Measurements from ENCODE around the gene CACNA1G. TPM values are rescaled to one million over a fixed set of nuclear protein-coding genes. Genes with fewer than 3 reads are reported as not detected.

Gene CACNA1G
- total RNA-seq, 1 experiment from 2014 or later, result not detected

- TF ChIP-seq, protein P1, sequence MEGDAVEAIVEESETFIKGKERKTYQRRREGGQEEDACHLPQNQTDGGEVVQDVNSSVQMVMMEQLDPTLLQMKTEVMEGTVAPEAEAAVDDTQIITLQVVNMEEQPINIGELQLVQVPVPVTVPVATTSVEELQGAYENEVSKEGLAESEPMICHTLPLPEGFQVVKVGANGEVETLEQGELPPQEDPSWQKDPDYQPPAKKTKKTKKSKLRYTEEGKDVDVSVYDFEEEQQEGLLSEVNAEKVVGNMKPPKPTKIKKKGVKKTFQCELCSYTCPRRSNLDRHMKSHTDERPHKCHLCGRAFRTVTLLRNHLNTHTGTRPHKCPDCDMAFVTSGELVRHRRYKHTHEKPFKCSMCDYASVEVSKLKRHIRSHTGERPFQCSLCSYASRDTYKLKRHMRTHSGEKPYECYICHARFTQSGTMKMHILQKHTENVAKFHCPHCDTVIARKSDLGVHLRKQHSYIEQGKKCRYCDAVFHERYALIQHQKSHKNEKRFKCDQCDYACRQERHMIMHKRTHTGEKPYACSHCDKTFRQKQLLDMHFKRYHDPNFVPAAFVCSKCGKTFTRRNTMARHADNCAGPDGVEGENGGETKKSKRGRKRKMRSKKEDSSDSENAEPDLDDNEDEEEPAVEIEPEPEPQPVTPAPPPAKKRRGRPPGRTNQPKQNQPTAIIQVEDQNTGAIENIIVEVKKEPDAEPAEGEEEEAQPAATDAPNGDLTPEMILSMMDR (IDR thresholded peaks at IDR 0.05; ENCODE audit: unreplicated experiment), result no peak
- Mint-ChIP-seq H3K36me3 (ENCODE audit: insufficient read depth, unreplicated experiment) (peaks cover 6% of the 10 kb centered on the region), H3K27ac (ENCODE audit: low read depth, unreplicated experiment) (no peak overlapping the region), H3K4me3 (ENCODE audit: unreplicated experiment) (no peak overlapping the region), H3K4me1 (ENCODE audit: insufficient read depth, unreplicated experiment) (peaks cover 6% of the 10 kb centered on the region), H3K27me3 (ENCODE audit: insufficient read depth, unreplicated experiment) (no peaks in the 10 kb centered on the region), H3K9me3 (ENCODE audit: unreplicated experiment) (no peaks in the 10 kb centered on the region)
- ChIA-PET CTCF (interaction anchor here (0.6 to 3.2 kb wide), 11 partner anchors 10 to 617 kb away, joined by 3 to 23 read pairs (median 5); partner anchors contain the start of gene NME2), POLR2A (interaction anchor here (0.6 kb wide), 1 partner anchor 152 kb away, joined by 3 read pairs; no protein-coding TSS in a partner anchor)
- no TSS peak for BruUV-seq (replicated peaks)
- intact Hi-C loops (cut with micrococcal nuclease), result loop anchor here (5.0 to 10.0 kb wide), 2 partner anchors 132 to 405 kb away; no protein-coding TSS in a partner anchor
- no peak for DNase-seq (ENCODE audit: unreplicated experiment)
Measured at GRCh38 chr17:50549969-50550368, 10.5 kb upstream of the CACNA1G start.

GRCh38 chr17:50550661-50551432 lies 9.7 kb upstream of the CACNA1G start:
- no peaks in the 10 kb centered on the region for H3K9me3 Mint-ChIP-seq (ENCODE audit: unreplicated experiment)
- peaks cover 6% of the 10 kb centered on the region for H3K36me3 Mint-ChIP-seq (ENCODE audit: insufficient read depth, unreplicated experiment)
- no peaks in the 10 kb centered on the region for H3K27me3 Mint-ChIP-seq (ENCODE audit: insufficient read depth, unreplicated experiment)
- H3K27ac Mint-ChIP-seq (ENCODE audit: low read depth, unreplicated experiment), result no peak overlapping the region
- H3K4me3 Mint-ChIP-seq (ENCODE audit: unreplicated experiment), result no peak overlapping the region
- ChIA-PET CTCF (interaction anchor here (0.6 to 3.2 kb wide), 16 partner anchors 9 to 292 kb away, joined by 3 to 23 read pairs (median 4); no protein-coding TSS in a partner anchor), POLR2A (interaction anchor here (0.6 kb wide), 1 partner anchor 128 kb away, joined by 3 read pairs; no protein-coding TSS in a partner anchor)
- peak; percentile 64 for DNase-seq (ENCODE audit: unreplicated experiment)
- TF ChIP-seq, protein P1 (IDR thresholded peaks at IDR 0.05; ENCODE audit: unreplicated experiment), result peak; percentile 54
- H3K4me1 Mint-ChIP-seq (ENCODE audit: insufficient read depth, unreplicated experiment), result peaks cover 6% of the 10 kb centered on the region
- intact Hi-C loops (cut with micrococcal nuclease), result no loop called here
- BruUV-seq (replicated peaks), result no TSS peak

- TF ChIP-seq, protein P1 (IDR thresholded peaks at IDR 0.05; ENCODE audit: unreplicated experiment), result no peak
- no peak overlapping the region for H3K4me3 Mint-ChIP-seq (ENCODE audit: unreplicated experiment)
- ChIA-PET CTCF (interaction anchor here (0.8 to 3.2 kb wide), 9 partner anchors 8 to 146 kb away, joined by 3 to 23 read pairs (median 6); no protein-coding TSS in a partner anchor), POLR2A (interaction anchor here (0.6 kb wide), 1 partner anchor 127 kb away, joined by 3 read pairs; no protein-coding TSS in a partner anchor)
- DNase-seq (ENCODE audit: unreplicated experiment), result no peak
- H3K9me3 Mint-ChIP-seq (ENCODE audit: unreplicated experiment), result no peaks in the 10 kb centered on the region
- no peaks in the 10 kb centered on the region for H3K27me3 Mint-ChIP-seq (ENCODE audit: insufficient read depth, unreplicated experiment)
- peaks cover 6% of the 10 kb centered on the region for H3K36me3 Mint-ChIP-seq (ENCODE audit: insufficient read depth, unreplicated experiment)
- H3K27ac Mint-ChIP-seq (ENCODE audit: low read depth, unreplicated experiment), result no peak overlapping the region
- intact Hi-C loops (cut with micrococcal nuclease), result no loop called here
- H3K4me1 Mint-ChIP-seq (ENCODE audit: insufficient read depth, unreplicated experiment), result peaks cover 6% of the 10 kb centered on the region
- BruUV-seq (replicated peaks), result no TSS peak
Measured at GRCh38 chr17:50551433-50551815, 9.1 kb upstream of the CACNA1G start.

- ChIA-PET CTCF (interaction anchor here (0.8 to 3.2 kb wide), 4 partner anchors 11 to 146 kb away, joined by 3 to 23 read pairs (median 5); no protein-coding TSS in a partner anchor), POLR2A (no interaction called here)
- H3K9me3 Mint-ChIP-seq (ENCODE audit: unreplicated experiment), result no peaks in the 10 kb centered on the region
- no peaks in the 10 kb centered on the region for H3K27me3 Mint-ChIP-seq (ENCODE audit: insufficient read depth, unreplicated experiment)
- H3K4me3 Mint-ChIP-seq (ENCODE audit: unreplicated experiment), result no peak overlapping the region
- H3K27ac Mint-ChIP-seq (ENCODE audit: low read depth, unreplicated experiment), result no peak overlapping the region
- DNase-seq (ENCODE audit: unreplicated experiment), result no peak
- intact Hi-C loops (cut with micrococcal nuclease), result no loop called here
- H3K4me1 Mint-ChIP-seq (ENCODE audit: insufficient read depth, unreplicated experiment), result peaks cover 2% of the 10 kb centered on the region
- H3K36me3 Mint-ChIP-seq (ENCODE audit: insufficient read depth, unreplicated experiment), result peaks cover 6% of the 10 kb centered on the region
- no TSS peak for BruUV-seq (replicated peaks)
- TF ChIP-seq, protein P1 (IDR thresholded peaks at IDR 0.05; ENCODE audit: unreplicated experiment), result no peak
Measured at GRCh38 chr17:50551884-50552283, 8.6 kb upstream of the CACNA1G start.

Data from MCF 10A (cell line).